NCI-H69 (cell line): ENCODE data around the gene BPTF.
"Not testable (repeated sequence)": the region's sequence is repeated elsewhere in the genome, so short reads cannot be mapped to it uniquely, and the experiment has no call there.

ENCODE experiments used
- DNase-seq: peaks from one replicate; lab custom pipeline; 2025; lab: John Stamatoyannopoulos, UW

The BPTF gene

GRCh38 chr17:68013385-68013784 lies 188.1 kb downstream of the BPTF start:
- DNase-seq: no peak

GRCh38 chr17:68015081-68015723 lies 189.9 kb downstream of the BPTF start:
- DNase-seq: no peak

GRCh38 chr17:68016838-68017237 lies 191.5 kb downstream of the BPTF start:
- no peak for DNase-seq

GRCh38 chr17:68018493-68018892 lies 193.2 kb downstream of the BPTF start:
- DNase-seq: not testable (repeated sequence)

GRCh38 chr17:68019336-68019674 lies 194.0 kb downstream of the BPTF start:
- no peak for DNase-seq

- DNase-seq: peak; percentile 97
Measured at GRCh38 chr17:68019675-68020408, 194.5 kb downstream of the BPTF start.

GRCh38 chr17:68020409-68020756 lies 195.1 kb downstream of the BPTF start:
- DNase-seq: peak; percentile 81

- DNase-seq: not testable (repeated sequence)
Measured at GRCh38 chr17:68020791-68021190, 195.5 kb downstream of the BPTF start.

- DNase-seq: no peak
Measured at GRCh38 chr17:68021963-68022362, 196.7 kb downstream of the BPTF start.

GRCh38 chr17:68022547-68022946 lies 197.2 kb downstream of the BPTF start:
- not testable (repeated sequence) for DNase-seq

GRCh38 chr17:68029512-68030215 lies 204.4 kb downstream of the BPTF start:
- DNase-seq: peak; percentile 19
